GM12878 (cell line): ENCODE results near the gene CEP170B. TPM values are rescaled to one million over a fixed set of nuclear protein-coding genes. Genes with fewer than 3 reads are reported as not detected.

ENCODE experiments used
- ATAC-seq: fragments of 200-7000 bp; cut with Tn5 transposase; 3 replicates; pipeline ENCODE4 v1.9.1; 2020; ENCODE audit warnings: mild to moderate bottlenecking, moderate library complexity
- BruUV-seq: library from RNA; stranded (reverse); fragments of 400-500 nt; replicated peaks from 2 replicates; lab custom pipeline; 2021; lab: Mats Ljungman, UMichigan
- CTCF ChIA-PET: fragments of 300-600 bp; sonication (Branson Sonifier 250); formaldehyde crosslinking; extraction: SDS; loops from one replicate; lab custom pipeline; 2021; ENCODE audit warnings: inconsistent platforms; lab: Yijun Ruan, JAX
- POLR2A ChIA-PET: fragments of 350-600 bp; formaldehyde crosslinking; extraction: SDS; loops from one replicate; lab custom pipeline; 2021; ENCODE audit warnings: inconsistent platforms; lab: Charles Lee
- RAD21 ChIA-PET: fragments of 300-600 bp; sonication (Branson Sonifier 250); formaldehyde crosslinking; loops from one replicate; lab custom pipeline; 2023; ENCODE audit warnings: antibody characterized with exemption; ENCODE audit not compliant: unreplicated experiment; lab: Charles Lee
- SMC1A ChIA-PET: fragments of 300-600 bp; sonication (Branson Sonifier 250); formaldehyde crosslinking; loops from one replicate; lab custom pipeline; 2023; ENCODE audit not compliant: unreplicated experiment, uncharacterized antibody; lab: Charles Lee
- DNase-seq: peaks from one replicate; pipeline ENCODE4 v3.0.0-alpha.2; 2011; ENCODE audit warnings: low read depth, low spot score
- FAIRE-seq: peaks from 3 replicates; lab custom pipeline; 2011; peaks lifted over from hg19 to GRCh38; lab: Jason Lieb, UNC
- H2AFZ ChIP-seq: 2 replicates; pipeline ENCODE4 v1.6.0; 2011; ENCODE audit warnings: low read depth, low read length, control low read depth; ENCODE audit not compliant: control insufficient read depth
- H3K27ac ChIP-seq: 2 replicates; pipeline ENCODE4 v1.5.1; 2011; ENCODE audit warnings: control low read depth; ENCODE audit not compliant: control insufficient read depth, insufficient read depth
- H3K27me3 ChIP-seq, 2 experiments: replicated peaks in 1 of 2; 2 replicates each; pipeline versions ENCODE4 v1.6.0 to v1.6.1; 2011; ENCODE audit warnings: low read length in 1 of 2; ENCODE audit not compliant: control insufficient read depth in 2 of 2, insufficient read depth in 2 of 2
- H3K36me3 ChIP-seq, 2 experiments: 2 replicates each; pipeline ENCODE4 v1.5.1; 2011; ENCODE audit warnings: low read length in 1 of 2; ENCODE audit not compliant: control insufficient read depth in 2 of 2, insufficient read depth in 2 of 2
- H3K4me1 ChIP-seq: 2 replicates; pipeline ENCODE4 v1.6.1; 2011; ENCODE audit warnings: mild to moderate bottlenecking, low read length, moderate library complexity, mixed read lengths; ENCODE audit not compliant: control insufficient read depth, insufficient read depth
- H3K4me2 ChIP-seq: 2 replicates; pipeline ENCODE4 v1.6.0; 2011; ENCODE audit warnings: control low read depth; ENCODE audit not compliant: control insufficient read depth, insufficient read depth
- H3K4me3 ChIP-seq: fragments of 200-600 bp; sonication (generic); 2 replicates; pipeline ENCODE4 v1.5.1; 2016
- H3K79me2 ChIP-seq: 2 replicates; pipeline ENCODE4 v1.6.0; 2011; ENCODE audit warnings: low read length; ENCODE audit not compliant: control insufficient read depth, insufficient read depth
- H3K9ac ChIP-seq: 2 replicates; pipeline ENCODE4 v1.8.0; 2011; ENCODE audit warnings: low read length, control low read depth, mixed read lengths; ENCODE audit not compliant: control insufficient read depth, insufficient read depth
- H3K9me3 ChIP-seq: replicated peaks from 3 replicates; pipeline ENCODE4 v1.5.1; 2011; ENCODE audit warnings: mild to moderate bottlenecking, low read length; ENCODE audit not compliant: control insufficient read depth, insufficient read depth
- H4K20me1 ChIP-seq: 2 replicates; pipeline ENCODE4 v1.6.0; 2011; ENCODE audit not compliant: control insufficient read depth, insufficient read depth
- KDM1A ChIP-seq: fragments of 200-600 bp; sonication (generic); IDR thresholded peaks from 2 replicates; pipeline ENCODE4 v1.6.1; 2016; ENCODE audit warnings: borderline replicate concordance
- LARP7 ChIP-seq: fragments of 450-650 bp; IDR thresholded peaks from 2 replicates; pipeline ENCODE4 v1.6.1; 2017; ENCODE audit warnings: mild to moderate bottlenecking
- PAX8 ChIP-seq: fragments of 450-650 bp; IDR thresholded peaks from 2 replicates; pipeline ENCODE4 v1.6.1; 2017; ENCODE audit warnings: mild to moderate bottlenecking, moderate library complexity
- RB1 ChIP-seq: fragments of 450-650 bp; formaldehyde crosslinking; IDR thresholded peaks from 2 replicates; pipeline ENCODE4 v1.6.1; 2017; ENCODE audit warnings: mild to moderate bottlenecking, borderline replicate concordance
- STAT3 ChIP-seq: IDR thresholded peaks from 2 replicates; pipeline ENCODE4 v1.6.1; 2011; ENCODE audit warnings: low read depth, low read length, improper control_type of control experiment
- ZNF24 ChIP-seq: fragments of 450-650 bp; IDR thresholded peaks from 2 replicates; pipeline ENCODE4 v1.6.1; 2017; ENCODE audit warnings: antibody characterized with exemption, mild to moderate bottlenecking
- WGBS: methylation state at CpG from one replicate; pipeline ENCODE4 v1.1.6; 2016; ENCODE audit warnings: low lambda C conversion rate; ENCODE audit not compliant: insufficient replicate concordance, insufficient coverage; ENCODE audit errors: missing lambda C conversion rate; 5-methylcytosine and 5-hydroxymethylcytosine counted together
- in situ Hi-C: fragments of 300-500 bp; cut with MboI; formaldehyde crosslinking; loops from 9 replicates; pipeline ENCODE4 v1.14.3; 2018; ENCODE audit warnings: mixed read lengths
- intact Hi-C: fragments of 100-400 bp; cut with micrococcal nuclease; formaldehyde crosslinking; loops from one replicate; pipeline ENCODE4 v1.14.2; 2022; ENCODE audit not compliant: unreplicated experiment
- polyA plus RNA-seq, 11 experiments: library from polyadenylated mRNA; depleted of rRNA in 4 of 11; unstranded in 6 of 11; stranded (reverse) in 5 of 11; fragments of >200 nt; fragmentation: Nextera tagmentation in 4 of 11; fragmentation: Illumina TruSeq in 1 of 11; extraction: Ambion mirVana in 4 of 11; extraction: Trizol in 1 of 11; gene quantifications; 1 replicate in 1 of 11; 2 replicates in 10 of 11; pipeline versions ENCODE4 v1.2.1 to v1.2.3, GENCODE V29; 2011 to 2016; ENCODE audit warnings: inconsistent platforms in 2 of 11, missing spikeins in 2 of 11, low read depth in 1 of 11
- total RNA-seq, 4 experiments: library from RNA; depleted of rRNA in 3 of 4; stranded (reverse); fragments of >200 nt in 3 of 4; fragmentation: Illumina TruSeq in 1 of 4; extraction: Trizol in 1 of 4; gene quantifications; 2 replicates each; pipeline versions ENCODE4 v1.2.1 to v1.2.3, GENCODE V29; 2013 to 2021
- TF ChIP-seq, protein P1 (sequence below): IDR thresholded peaks from 2 replicates; pipeline ENCODE4 v1.6.1; 2012; ENCODE audit warnings: low read depth, low read length, improper control_type of control experiment
- TF ChIP-seq, protein P2 (sequence below): IDR thresholded peaks from 2 replicates; pipeline ENCODE4 v1.6.1; 2011; ENCODE audit warnings: mild to moderate bottlenecking, low read depth, low read length, moderate library complexity; ENCODE audit not compliant: insufficient replicate concordance

CEP170B gene
- total and polyA plus RNA-seq, 10 of the 15 experiments (the other 5 are each of a cell fraction or from before 2014, with no cell fraction given) = 0.01 to 0.44 (median 0.05) TPM; not detected in 4

DNA sequence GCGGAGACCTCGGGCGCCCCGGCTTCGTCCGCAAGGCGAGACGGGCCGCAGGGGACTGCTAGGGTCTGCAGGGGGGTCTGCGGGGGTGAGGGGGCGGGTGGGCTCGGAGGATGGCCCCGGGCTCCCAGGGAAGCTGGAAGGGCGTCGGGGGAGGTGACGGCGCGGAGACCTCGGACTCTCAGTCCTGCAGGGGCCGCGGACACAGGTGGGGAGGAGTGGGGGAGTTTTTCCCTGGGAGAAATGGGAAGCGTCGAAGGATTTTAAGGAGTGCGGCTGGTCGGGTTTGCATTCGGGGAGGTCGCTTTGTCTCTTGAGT lies 38.2 kb upstream of the CEP170B start:
- Histone ChIP-seq H3K4me1 (peaks cover 5% of the 10 kb centered on the region; the same call in 1 of the 2 replicates), H3K36me3 (no peaks in the 10 kb centered on the region), H3K27ac (no peak overlapping the region), H2AFZ (no peak overlapping the region), H3K79me2 (no peaks in the 10 kb centered on the region), H3K9me3 (no peaks in the 10 kb centered on the region; the same call in 2 of the 3 replicates), H4K20me1 (no peaks in the 10 kb centered on the region), H3K4me3 (no peak overlapping the region), H3K4me2 (peak overlapping the region; percentile 9; the same call in 1 of the 2 replicates), H3K9ac (no peak overlapping the region), H3K27me3 (peaks cover 0 to 3% of the 10 kb centered on the region in 2 experiments; a peak in 1 of 4 replicates)
- intact Hi-C loops = loop anchor here (1.0 kb wide), 1 partner anchor 59 kb away; no protein-coding TSS in a partner anchor
- SMC1A ChIA-PET = interaction anchor here (2.0 kb wide), 1 partner anchor 62 kb away, joined by 4 read pairs; no protein-coding TSS in a partner anchor
- in situ Hi-C loops = no loop called here
- TF ChIP-seq RB1 = no peak
- TF ChIP-seq, protein P1, sequence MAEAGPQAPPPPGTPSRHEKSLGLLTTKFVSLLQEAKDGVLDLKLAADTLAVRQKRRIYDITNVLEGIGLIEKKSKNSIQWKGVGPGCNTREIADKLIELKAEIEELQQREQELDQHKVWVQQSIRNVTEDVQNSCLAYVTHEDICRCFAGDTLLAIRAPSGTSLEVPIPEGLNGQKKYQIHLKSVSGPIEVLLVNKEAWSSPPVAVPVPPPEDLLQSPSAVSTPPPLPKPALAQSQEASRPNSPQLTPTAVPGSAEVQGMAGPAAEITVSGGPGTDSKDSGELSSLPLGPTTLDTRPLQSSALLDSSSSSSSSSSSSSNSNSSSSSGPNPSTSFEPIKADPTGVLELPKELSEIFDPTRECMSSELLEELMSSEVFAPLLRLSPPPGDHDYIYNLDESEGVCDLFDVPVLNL = no peak
- no peak for TF ChIP-seq PAX8
- TF ChIP-seq, protein P2, sequence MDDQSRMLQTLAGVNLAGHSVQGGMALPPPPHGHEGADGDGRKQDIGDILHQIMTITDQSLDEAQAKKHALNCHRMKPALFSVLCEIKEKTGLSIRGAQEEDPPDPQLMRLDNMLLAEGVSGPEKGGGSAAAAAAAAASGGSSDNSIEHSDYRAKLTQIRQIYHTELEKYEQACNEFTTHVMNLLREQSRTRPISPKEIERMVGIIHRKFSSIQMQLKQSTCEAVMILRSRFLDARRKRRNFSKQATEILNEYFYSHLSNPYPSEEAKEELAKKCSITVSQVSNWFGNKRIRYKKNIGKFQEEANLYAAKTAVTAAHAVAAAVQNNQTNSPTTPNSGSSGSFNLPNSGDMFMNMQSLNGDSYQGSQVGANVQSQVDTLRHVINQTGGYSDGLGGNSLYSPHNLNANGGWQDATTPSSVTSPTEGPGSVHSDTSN = no peak
- TF ChIP-seq LARP7 = no peak
- no peak for TF ChIP-seq ZNF24
- no peak for TF ChIP-seq KDM1A
- no peak for TF ChIP-seq STAT3
- BruUV-seq = no TSS peak
- 40% methylated on average over 15 of the region's 27 CpGs for WGBS
- DNase-seq (no peak), ATAC-seq (no peak), FAIRE-seq (no peak)
- POLR2A ChIA-PET = no interaction called here
- CTCF ChIA-PET = interaction anchor here (0.6 to 2.6 kb wide), 5 partner anchors 47 to 76 kb away, joined by 3 to 48 read pairs (median 5); no protein-coding TSS in a partner anchor
- RAD21 ChIA-PET = interaction anchor here (2.4 kb wide), 1 partner anchor 58 kb away, joined by 33 read pairs; no protein-coding TSS in a partner anchor
